ENCODE measurements around the gene EVX2. TPM values are rescaled to one million over a fixed set of nuclear protein-coding genes. Genes with fewer than 3 reads are reported as not detected.

Gene EVX2
- total RNA-seq, 1 donor from 2014 or later: not detected

GRCh38 chr2:176128172-176128981 is 44.6 kb upstream of the EVX2 start:
- Mint-ChIP-seq H3K4me1 (ENCODE audit: unreplicated experiment) (peaks cover 30% of the 10 kb centered on the region), H3K9me3 (ENCODE audit: unreplicated experiment) (no peaks in the 10 kb centered on the region), H3K27me3 (ENCODE audit: unreplicated experiment) (peaks cover 43% of the 10 kb centered on the region), H3K4me3 (ENCODE audit: unreplicated experiment) (peak overlapping the region; percentile 90), H3K27ac (ENCODE audit: unreplicated experiment) (peak overlapping the region; percentile 7), H3K36me3 (ENCODE audit: low read depth, unreplicated experiment) (no peaks in the 10 kb centered on the region)
- peak; percentile 24 for DNase-seq (ENCODE audit: low spot score)
- no peak for TF ChIP-seq CTCF (IDR thresholded peaks at IDR 0.05; ENCODE audit: unreplicated experiment)

GRCh38 chr2:176127774-176128072 is 44.0 kb upstream of the EVX2 start:
- peaks cover 43% of the 10 kb centered on the region for H3K27me3 Mint-ChIP-seq (ENCODE audit: unreplicated experiment)
- H3K4me1 Mint-ChIP-seq (ENCODE audit: unreplicated experiment): peaks cover 30% of the 10 kb centered on the region
- no peak overlapping the region for H3K27ac Mint-ChIP-seq (ENCODE audit: unreplicated experiment)
- H3K9me3 Mint-ChIP-seq (ENCODE audit: unreplicated experiment): no peaks in the 10 kb centered on the region
- no peaks in the 10 kb centered on the region for H3K36me3 Mint-ChIP-seq (ENCODE audit: low read depth, unreplicated experiment)
- no peak for TF ChIP-seq CTCF (IDR thresholded peaks at IDR 0.05; ENCODE audit: unreplicated experiment)
- DNase-seq (ENCODE audit: low spot score): no peak
- H3K4me3 Mint-ChIP-seq (ENCODE audit: unreplicated experiment): peak overlapping the region; percentile 90

- H3K36me3 Mint-ChIP-seq (ENCODE audit: low read depth, unreplicated experiment): no peaks in the 10 kb centered on the region
- peaks cover 42% of the 10 kb centered on the region for H3K27me3 Mint-ChIP-seq (ENCODE audit: unreplicated experiment)
- peak; percentile 93 for TF ChIP-seq CTCF (IDR thresholded peaks at IDR 0.05; ENCODE audit: unreplicated experiment)
- H3K9me3 Mint-ChIP-seq (ENCODE audit: unreplicated experiment): no peaks in the 10 kb centered on the region
- peak; percentile 69 for DNase-seq (ENCODE audit: low spot score)
- H3K4me3 Mint-ChIP-seq (ENCODE audit: unreplicated experiment): no peak overlapping the region
- no peak overlapping the region for H3K27ac Mint-ChIP-seq (ENCODE audit: unreplicated experiment)
- peaks cover 30% of the 10 kb centered on the region for H3K4me1 Mint-ChIP-seq (ENCODE audit: unreplicated experiment)
Observed at GRCh38 chr2:176126929-176127773, 43.4 kb upstream of the EVX2 start.

GRCh38 chr2:176125772-176126054 is 42.0 kb upstream of the EVX2 start:
- H3K27ac Mint-ChIP-seq (ENCODE audit: unreplicated experiment): no peak overlapping the region
- H3K4me3 Mint-ChIP-seq (ENCODE audit: unreplicated experiment): no peak overlapping the region
- H3K36me3 Mint-ChIP-seq (ENCODE audit: low read depth, unreplicated experiment): no peaks in the 10 kb centered on the region
- no peaks in the 10 kb centered on the region for H3K9me3 Mint-ChIP-seq (ENCODE audit: unreplicated experiment)
- peaks cover 24% of the 10 kb centered on the region for H3K4me1 Mint-ChIP-seq (ENCODE audit: unreplicated experiment)
- peaks cover 42% of the 10 kb centered on the region for H3K27me3 Mint-ChIP-seq (ENCODE audit: unreplicated experiment)
- no peak for DNase-seq (ENCODE audit: low spot score)
- no peak for TF ChIP-seq CTCF (IDR thresholded peaks at IDR 0.05; ENCODE audit: unreplicated experiment)

All from endothelial cell (in vitro differentiated cells).